ENCODE data around the gene SPRN.

DNA sequence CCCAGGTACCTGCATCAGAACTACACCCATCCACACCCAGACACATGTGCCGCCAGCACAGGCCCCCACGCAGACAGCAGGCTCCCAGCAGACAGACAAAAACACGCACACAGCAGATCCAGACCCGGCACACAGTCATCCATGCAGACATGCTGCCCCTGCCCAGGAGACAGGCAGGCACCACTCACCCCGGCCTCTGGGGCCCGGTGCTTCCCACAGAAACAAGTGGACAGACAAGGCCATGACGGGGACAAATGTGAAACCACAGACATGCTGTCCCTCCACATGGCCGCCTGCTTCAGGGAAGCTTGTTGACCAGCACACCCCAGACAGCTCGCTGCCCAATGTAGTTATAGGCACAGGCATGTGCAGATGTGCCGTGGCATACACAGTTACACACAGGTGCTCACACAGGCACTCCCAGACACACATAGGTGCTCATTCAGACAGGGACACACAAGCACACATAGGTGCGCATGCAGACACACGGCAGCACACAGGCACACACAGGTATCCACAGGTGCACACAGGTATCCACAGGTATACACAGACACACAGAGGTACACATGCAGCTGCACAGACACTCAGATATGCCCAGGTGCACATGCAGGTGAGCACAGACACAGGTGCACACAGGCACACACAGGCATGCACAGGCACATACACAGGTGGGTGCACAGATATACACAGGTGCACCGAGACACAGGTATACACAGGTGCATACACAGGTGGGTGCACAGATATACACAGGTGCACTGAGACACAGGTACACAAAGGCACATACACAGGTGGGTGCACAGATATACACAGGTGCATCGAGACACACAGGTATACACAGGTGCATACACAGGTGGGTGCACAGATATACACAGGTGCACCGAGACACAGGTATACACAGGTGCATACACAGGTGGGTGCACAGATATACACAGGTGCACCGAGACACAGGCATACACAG, 18.8 kb upstream of the SPRN start:
- TF ChIP-seq, protein P1, sequence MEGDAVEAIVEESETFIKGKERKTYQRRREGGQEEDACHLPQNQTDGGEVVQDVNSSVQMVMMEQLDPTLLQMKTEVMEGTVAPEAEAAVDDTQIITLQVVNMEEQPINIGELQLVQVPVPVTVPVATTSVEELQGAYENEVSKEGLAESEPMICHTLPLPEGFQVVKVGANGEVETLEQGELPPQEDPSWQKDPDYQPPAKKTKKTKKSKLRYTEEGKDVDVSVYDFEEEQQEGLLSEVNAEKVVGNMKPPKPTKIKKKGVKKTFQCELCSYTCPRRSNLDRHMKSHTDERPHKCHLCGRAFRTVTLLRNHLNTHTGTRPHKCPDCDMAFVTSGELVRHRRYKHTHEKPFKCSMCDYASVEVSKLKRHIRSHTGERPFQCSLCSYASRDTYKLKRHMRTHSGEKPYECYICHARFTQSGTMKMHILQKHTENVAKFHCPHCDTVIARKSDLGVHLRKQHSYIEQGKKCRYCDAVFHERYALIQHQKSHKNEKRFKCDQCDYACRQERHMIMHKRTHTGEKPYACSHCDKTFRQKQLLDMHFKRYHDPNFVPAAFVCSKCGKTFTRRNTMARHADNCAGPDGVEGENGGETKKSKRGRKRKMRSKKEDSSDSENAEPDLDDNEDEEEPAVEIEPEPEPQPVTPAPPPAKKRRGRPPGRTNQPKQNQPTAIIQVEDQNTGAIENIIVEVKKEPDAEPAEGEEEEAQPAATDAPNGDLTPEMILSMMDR (IDR thresholded peaks at IDR 0.05), result no peak
- TF ChIP-seq EZH2phosphoT487 (IDR thresholded peaks at IDR 0.05) (no peak), EZH2 (IDR thresholded peaks at IDR 0.05) (no peak)

Measured in neural progenitor cell (in vitro differentiated cells).